ENCODE data around the gene IGSF8. TPM values are rescaled to one million over a fixed set of nuclear protein-coding genes. Genes with fewer than 3 reads are reported as not detected.

The IGSF8 gene
- total RNA-seq, 1 donor from 2014 or later, result 28.4 TPM

DNA sequence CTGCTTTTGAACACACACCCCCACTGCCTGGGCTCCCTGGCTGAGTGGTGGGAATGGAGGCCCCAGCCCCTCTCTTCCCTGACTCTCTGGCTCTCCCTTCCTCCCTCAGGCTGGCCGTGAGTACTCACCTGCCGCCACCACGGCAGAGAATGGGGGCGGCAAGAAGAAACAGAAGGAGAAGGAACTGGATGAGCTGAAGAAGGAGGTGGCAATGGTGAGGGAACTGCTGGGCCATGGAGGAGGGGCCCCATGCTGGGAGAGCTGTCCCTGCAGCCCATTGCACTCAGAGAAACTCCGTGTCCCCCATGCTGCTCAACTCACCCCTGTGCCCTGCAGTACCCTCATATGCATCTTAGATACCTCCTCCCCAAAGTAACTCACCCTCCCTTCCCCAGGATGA lies 22.4 kb upstream of the IGSF8 start:
- Mint-ChIP-seq H3K4me1 (peaks cover 44% of the 10 kb centered on the region), H3K9me3 (no peaks in the 10 kb centered on the region), H3K36me3 (ENCODE audit: low read depth) (peaks cover 3% of the 10 kb centered on the region), H3K27me3 (ENCODE audit: low read depth) (no peaks in the 10 kb centered on the region), H3K27ac (ENCODE audit: unreplicated experiment) (no peak overlapping the region), H3K4me3 (no peak overlapping the region)
- DNase-seq (ENCODE audit: low read depth, low spot score), result no peak
- TF ChIP-seq, protein P1, sequence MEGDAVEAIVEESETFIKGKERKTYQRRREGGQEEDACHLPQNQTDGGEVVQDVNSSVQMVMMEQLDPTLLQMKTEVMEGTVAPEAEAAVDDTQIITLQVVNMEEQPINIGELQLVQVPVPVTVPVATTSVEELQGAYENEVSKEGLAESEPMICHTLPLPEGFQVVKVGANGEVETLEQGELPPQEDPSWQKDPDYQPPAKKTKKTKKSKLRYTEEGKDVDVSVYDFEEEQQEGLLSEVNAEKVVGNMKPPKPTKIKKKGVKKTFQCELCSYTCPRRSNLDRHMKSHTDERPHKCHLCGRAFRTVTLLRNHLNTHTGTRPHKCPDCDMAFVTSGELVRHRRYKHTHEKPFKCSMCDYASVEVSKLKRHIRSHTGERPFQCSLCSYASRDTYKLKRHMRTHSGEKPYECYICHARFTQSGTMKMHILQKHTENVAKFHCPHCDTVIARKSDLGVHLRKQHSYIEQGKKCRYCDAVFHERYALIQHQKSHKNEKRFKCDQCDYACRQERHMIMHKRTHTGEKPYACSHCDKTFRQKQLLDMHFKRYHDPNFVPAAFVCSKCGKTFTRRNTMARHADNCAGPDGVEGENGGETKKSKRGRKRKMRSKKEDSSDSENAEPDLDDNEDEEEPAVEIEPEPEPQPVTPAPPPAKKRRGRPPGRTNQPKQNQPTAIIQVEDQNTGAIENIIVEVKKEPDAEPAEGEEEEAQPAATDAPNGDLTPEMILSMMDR (conservative IDR thresholded peaks at IDR 0.05), result no peak

- Mint-ChIP-seq H3K27me3 (ENCODE audit: low read depth) (no peaks in the 10 kb centered on the region), H3K9me3 (no peaks in the 10 kb centered on the region), H3K27ac (ENCODE audit: unreplicated experiment) (no peak overlapping the region), H3K4me1 (peaks cover 57% of the 10 kb centered on the region), H3K36me3 (ENCODE audit: low read depth) (peaks cover 3% of the 10 kb centered on the region), H3K4me3 (peak overlapping the region; percentile 92)
- no peak for DNase-seq (ENCODE audit: low read depth, low spot score)
- TF ChIP-seq, protein P1 (conservative IDR thresholded peaks at IDR 0.05), result no peak
Measured at GRCh38 chr1:160118928-160119327, 20.5 kb upstream of the IGSF8 start.

DNA sequence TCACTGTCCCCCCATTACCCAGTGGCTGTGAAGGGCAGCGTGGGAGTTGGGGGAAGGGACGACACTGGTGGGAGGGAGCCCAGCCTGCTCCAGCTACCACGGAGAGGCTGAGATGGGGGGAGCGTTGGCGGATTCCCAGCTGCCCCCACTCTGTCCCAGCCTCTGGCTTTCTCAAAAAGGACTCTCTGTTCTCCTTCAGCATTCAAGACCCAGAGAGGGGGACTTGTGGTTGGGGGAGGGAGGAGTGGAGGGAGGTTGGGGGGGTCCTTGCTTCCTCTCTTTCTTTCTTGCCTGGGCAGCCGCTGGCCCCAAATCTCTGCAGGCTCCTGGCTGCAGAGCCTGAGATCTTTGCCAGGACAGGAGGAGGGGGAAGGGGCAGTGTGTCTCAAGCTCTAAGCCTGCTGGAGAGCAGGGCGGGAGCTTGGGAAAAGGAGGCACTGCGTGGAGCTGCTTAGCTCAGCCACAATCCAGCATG lies 19.3 kb upstream of the IGSF8 start:
- Mint-ChIP-seq H3K36me3 (ENCODE audit: low read depth) (no peaks in the 10 kb centered on the region), H3K4me1 (peaks cover 64% of the 10 kb centered on the region), H3K27me3 (ENCODE audit: low read depth) (no peaks in the 10 kb centered on the region), H3K9me3 (no peaks in the 10 kb centered on the region), H3K4me3 (peak overlapping the region; percentile 92), H3K27ac (ENCODE audit: unreplicated experiment) (peak overlapping the region; percentile 23)
- no peak for DNase-seq (ENCODE audit: low read depth, low spot score)
- TF ChIP-seq, protein P1 (conservative IDR thresholded peaks at IDR 0.05), result no peak

GRCh38 chr1:160117300-160117699 lies 18.9 kb upstream of the IGSF8 start:
- no peaks in the 10 kb centered on the region for H3K27me3 Mint-ChIP-seq (ENCODE audit: low read depth)
- peak overlapping the region; percentile 92 for H3K4me3 Mint-ChIP-seq
- no peaks in the 10 kb centered on the region for H3K36me3 Mint-ChIP-seq (ENCODE audit: low read depth)
- H3K27ac Mint-ChIP-seq (ENCODE audit: unreplicated experiment), result no peak overlapping the region
- H3K4me1 Mint-ChIP-seq, result peaks cover 69% of the 10 kb centered on the region
- DNase-seq (ENCODE audit: low read depth, low spot score), result no peak
- no peaks in the 10 kb centered on the region for H3K9me3 Mint-ChIP-seq
- TF ChIP-seq, protein P1 (conservative IDR thresholded peaks at IDR 0.05), result no peak

GRCh38 chr1:160116283-160117147 lies 18.1 kb upstream of the IGSF8 start:
- no peak for DNase-seq (ENCODE audit: low read depth, low spot score)
- H3K36me3 Mint-ChIP-seq (ENCODE audit: low read depth), result no peaks in the 10 kb centered on the region
- H3K27ac Mint-ChIP-seq (ENCODE audit: unreplicated experiment), result peak overlapping the region; percentile 92
- H3K4me1 Mint-ChIP-seq, result peaks cover 74% of the 10 kb centered on the region
- TF ChIP-seq, protein P1 (conservative IDR thresholded peaks at IDR 0.05), result no peak
- peak overlapping the region; percentile 92 for H3K4me3 Mint-ChIP-seq
- H3K27me3 Mint-ChIP-seq (ENCODE audit: low read depth), result no peaks in the 10 kb centered on the region
- H3K9me3 Mint-ChIP-seq, result no peaks in the 10 kb centered on the region
